CD4-positive, alpha-beta T cell treated with Interleukin-15 for 4 hours (primary cell): Measurements from ENCODE around the gene ZSCAN18.

Source experiments
- DNase-seq: peaks from one replicate; pipeline ENCODE4 v3.0.0-alpha.2; 2020; ENCODE audit warnings: low spot score

Gene ZSCAN18

GRCh38 chr19:58044391-58044790 lies 53.6 kb downstream of the ZSCAN18 start:
- no peak for DNase-seq

GRCh38 chr19:58042495-58043340 lies 55.3 kb downstream of the ZSCAN18 start:
- no peak for DNase-seq

GRCh38 chr19:58040751-58041525 lies 57.1 kb downstream of the ZSCAN18 start:
- DNase-seq = no peak

- DNase-seq = no peak
Measured at GRCh38 chr19:58038688-58039204, 59.3 kb downstream of the ZSCAN18 start.

- DNase-seq = no peak
Measured at GRCh38 chr19:58037927-58038687, 59.9 kb downstream of the ZSCAN18 start.

GRCh38 chr19:58035863-58036262 lies 62.2 kb downstream of the ZSCAN18 start:
- no peak for DNase-seq

- DNase-seq = no peak
Measured at GRCh38 chr19:58034477-58034793, 63.6 kb downstream of the ZSCAN18 start.
